Endothelial cell of umbilical vein (primary cell): Measurements from ENCODE around the gene TMEM191C.
"Not testable (repeated sequence)": the region's sequence is repeated elsewhere in the genome, so short reads cannot be mapped to it uniquely, and the experiment has no call there.

Experiments
- CTCF ChIP-seq, 2 donors: IDR thresholded peaks; 1 replicate in 1 of 2; 2 replicates in 1 of 2; pipeline ENCODE4 v1.5.1; 2011; ENCODE audit warnings: low read length in 2 of 2, mild to moderate bottlenecking in 2 of 2, moderate library complexity in 2 of 2, control low read depth in 1 of 2, inconsistent platforms in 1 of 2, low read depth in 1 of 2; ENCODE audit not compliant: insufficient read depth in 1 of 2; ENCODE audit errors: extremely low read depth in 1 of 2
- EZH2 ChIP-seq: IDR thresholded peaks from 2 replicates; pipeline ENCODE4 v1.6.1; 2012; ENCODE audit warnings: borderline replicate concordance, low read depth, mild to moderate bottlenecking, moderate library complexity, low read length, inconsistent platforms; ENCODE audit not compliant: severe bottlenecking
- FOS ChIP-seq: IDR thresholded peaks from 2 replicates; pipeline ENCODE4 v1.6.1; 2011; ENCODE audit warnings: mild to moderate bottlenecking, low read length, moderate library complexity, borderline replicate concordance; ENCODE audit not compliant: insufficient read depth
- GATA2 ChIP-seq: IDR thresholded peaks from 2 replicates; pipeline ENCODE4 v1.7.0; 2011; ENCODE audit warnings: low read depth, mild to moderate bottlenecking, moderate library complexity, mixed read lengths, low read length; ENCODE audit not compliant: insufficient read length, insufficient read depth
- JUN ChIP-seq: IDR thresholded peaks from 2 replicates; pipeline ENCODE4 v1.6.1; 2011; ENCODE audit warnings: borderline replicate concordance, low read depth; ENCODE audit not compliant: insufficient read length, insufficient read depth
- MAX ChIP-seq: IDR thresholded peaks from 2 replicates; pipeline ENCODE4 v1.6.1; 2011; ENCODE audit not compliant: insufficient read depth, insufficient read length
- MYC ChIP-seq: IDR thresholded peaks from one replicate; pipeline ENCODE4 v1.6.1; 2011; ENCODE audit warnings: mild to moderate bottlenecking, low read depth, low read length
- POLR2A ChIP-seq: IDR thresholded peaks from 2 replicates; pipeline ENCODE4 v1.6.1; 2012; ENCODE audit warnings: low read depth, mild to moderate bottlenecking, control low read depth, low read length
- POLR2AphosphoS5 ChIP-seq: IDR thresholded peaks from 2 replicates; pipeline ENCODE4 v1.6.1; 2012; ENCODE audit warnings: low read depth, mild to moderate bottlenecking, control low read depth, low read length, moderate library complexity; ENCODE audit not compliant: insufficient read depth

- TF ChIP-seq POLR2AphosphoS5; CTCF (IDR thresholded peaks at IDR 0.05; ENCODE audit: extremely low read depth in 1 of 2, insufficient read depth in 1 of 2, low read depth in 1 of 2, low read length in 2 of 2); POLR2A; MYC; MAX; JUN; EZH2; GATA2; FOS: not testable (repeated sequence)
Measured at GRCh38 chr22:21440676-21441075, 26.5 kb upstream of the TMEM191C start.
